Activated naive CD4-positive, alpha-beta T cell treated with anti-CD3 and anti-CD28 coated beads for 36 hours (primary cell): ENCODE data around the gene RARA. TPM values are rescaled to one million over a fixed set of nuclear protein-coding genes. Genes with fewer than 3 reads are reported as not detected.
"Not testable (repeated sequence)": the region's sequence is repeated elsewhere in the genome, so short reads cannot be mapped to it uniquely, and the experiment has no call there.

Experiments
- CTCF ChIA-PET: fragments of 350-600 bp; sonication (Branson Sonifier 250); formaldehyde crosslinking; loops from one replicate; lab custom pipeline; 2021; ENCODE audit warnings: antibody characterized with exemption; lab: Charles Lee
- DNase-seq: peaks from one replicate; pipeline ENCODE4 v3.0.0-alpha.2; 2020
- H3K27ac Mint-ChIP-seq: one replicate; pipeline ENCODE4 v1.8.0; 2021; ENCODE audit warnings: mild to moderate bottlenecking, mixed read lengths
- H3K27me3 Mint-ChIP-seq: one replicate; pipeline ENCODE4 v1.8.0; 2021; ENCODE audit warnings: low read depth, mixed read lengths
- H3K36me3 Mint-ChIP-seq: one replicate; pipeline ENCODE4 v1.8.0; 2021; ENCODE audit warnings: low read depth, mixed read lengths
- H3K4me1 Mint-ChIP-seq: one replicate; pipeline ENCODE4 v1.8.0; 2021; ENCODE audit warnings: low read depth, mixed read lengths
- H3K4me3 Mint-ChIP-seq: one replicate; pipeline ENCODE4 v1.8.0; 2021; ENCODE audit warnings: mild to moderate bottlenecking, moderate library complexity, mixed read lengths
- H3K9me3 Mint-ChIP-seq: one replicate; pipeline ENCODE4 v1.8.0; 2021; ENCODE audit warnings: mixed read lengths
- intact Hi-C: fragments of 100-400 bp; cut with micrococcal nuclease; formaldehyde crosslinking; loops from one replicate; pipeline ENCODE4 v1.15.1; 2023
- total RNA-seq, 2 experiments: library from RNA; stranded (reverse); gene quantifications; one replicate each; pipeline ENCODE4 v1.2.3, GENCODE V29; 2021

RARA gene
- total RNA-seq, 2 experiments from 2014 or later, result 16.9 to 18.5 TPM

GRCh38 chr17:40299159-40299757 lies 9.7 kb upstream of the RARA start:
- H3K27ac Mint-ChIP-seq, DNase-seq, H3K27me3 Mint-ChIP-seq, H3K9me3 Mint-ChIP-seq, intact Hi-C loops, H3K4me3 Mint-ChIP-seq: not testable (repeated sequence)
- H3K4me1 Mint-ChIP-seq, result peaks cover 15% of the 10 kb centered on the region
- peaks cover 70% of the 10 kb centered on the region for H3K36me3 Mint-ChIP-seq
- CTCF ChIA-PET, result interaction anchor here (0.8 to 12.1 kb wide), 2 partner anchors 18 to 56 kb away, joined by 5 to 178 read pairs; no protein-coding TSS in a partner anchor

GRCh38 chr17:40301315-40301714 lies 7.7 kb upstream of the RARA start:
- Mint-ChIP-seq H3K4me1 (peaks cover 10% of the 10 kb centered on the region), H3K4me3 (no peak overlapping the region), H3K27me3 (no peaks in the 10 kb centered on the region), H3K36me3 (peaks cover 51% of the 10 kb centered on the region), H3K9me3 (no peaks in the 10 kb centered on the region), H3K27ac (no peak overlapping the region)
- CTCF ChIA-PET, result interaction anchor here (0.8 to 12.1 kb wide), 3 partner anchors 10 to 54 kb away, joined by 3 to 178 read pairs (median 55); no protein-coding TSS in a partner anchor
- no peak for DNase-seq
- intact Hi-C loops, result no loop called here

DNA sequence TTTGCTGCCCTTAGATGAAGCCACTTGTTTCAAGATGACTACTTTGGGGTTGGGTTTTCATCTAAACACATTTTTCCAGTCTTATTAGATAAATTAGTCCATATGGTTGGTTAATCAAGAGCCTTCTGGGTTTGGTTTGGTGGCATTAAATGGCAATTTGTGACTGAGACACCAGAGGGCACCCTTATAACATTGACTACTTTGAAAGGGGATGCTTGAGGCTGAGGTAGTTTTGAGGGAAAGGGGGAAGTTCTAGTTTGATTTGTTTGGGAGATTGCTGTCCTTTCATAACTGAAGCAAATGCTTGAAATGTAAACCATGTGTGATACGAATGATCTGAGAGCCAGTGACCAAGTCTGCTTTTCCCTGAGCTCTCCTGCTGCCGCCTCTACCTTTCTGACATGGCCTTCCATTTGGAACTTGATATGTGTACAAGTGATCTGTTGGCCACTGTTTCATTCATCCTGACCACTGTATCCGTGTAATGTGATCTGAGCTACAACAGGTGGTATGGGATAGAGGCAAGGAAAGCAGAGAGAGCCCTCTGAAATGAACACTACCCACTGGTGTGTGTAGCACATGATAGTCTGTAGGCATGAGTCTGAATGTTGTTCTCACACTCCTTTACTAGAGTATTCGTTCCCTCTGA lies 5.8 kb upstream of the RARA start:
- DNase-seq, result peak; percentile 61
- Mint-ChIP-seq H3K4me1 (peaks cover 10% of the 10 kb centered on the region), H3K36me3 (peaks cover 39% of the 10 kb centered on the region), H3K9me3 (no peaks in the 10 kb centered on the region), H3K4me3 (no peak overlapping the region), H3K27me3 (no peaks in the 10 kb centered on the region), H3K27ac (no peak overlapping the region)
- CTCF ChIA-PET, result interaction anchor here (0.5 to 12.1 kb wide), 12 partner anchors 8 to 248 kb away, joined by 3 to 178 read pairs (median 4); no protein-coding TSS in a partner anchor
- intact Hi-C loops, result loop anchor here (1.0 kb wide), 2 partner anchors 38 to 52 kb away; no protein-coding TSS in a partner anchor

DNA sequence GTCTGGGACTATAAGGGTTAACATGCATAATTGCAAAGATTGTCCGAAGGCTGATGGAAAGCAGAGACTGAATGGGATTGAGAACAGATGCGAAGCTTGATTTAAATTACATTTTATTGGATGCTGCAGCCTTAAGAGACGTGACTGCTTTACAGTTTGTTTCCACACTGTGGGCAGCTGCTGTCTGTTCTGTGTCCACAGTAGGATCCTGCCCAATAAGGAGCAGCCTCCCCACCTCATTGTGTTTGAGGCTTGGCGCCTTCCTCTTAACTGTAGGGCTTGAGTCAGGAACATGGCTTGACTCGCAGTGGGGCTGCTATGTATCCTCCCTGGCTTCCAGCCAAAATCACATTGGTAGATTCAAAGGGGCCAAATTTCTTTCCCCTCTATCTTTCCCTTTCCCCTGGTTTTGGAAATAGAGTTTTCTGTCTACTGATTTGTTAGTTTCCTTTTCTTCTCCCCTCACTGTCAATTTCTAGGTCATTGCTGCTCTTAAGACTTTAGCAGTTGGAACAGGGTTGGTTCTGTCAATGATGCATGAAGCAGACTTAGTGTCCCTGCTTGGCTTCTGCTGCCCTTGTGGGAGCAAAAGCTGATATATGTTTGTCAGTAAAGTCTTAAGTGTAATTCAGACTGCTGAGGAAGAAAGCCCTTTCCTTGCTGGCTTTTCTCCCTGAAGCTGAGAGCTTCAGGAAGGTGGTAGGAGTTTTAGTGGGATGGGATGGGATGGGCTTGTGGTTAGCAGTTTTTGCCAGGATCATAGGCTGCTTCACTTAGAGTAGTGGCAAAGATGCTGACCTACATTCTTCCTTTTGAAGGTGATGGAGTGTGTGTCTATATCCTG lies 5.0 kb upstream of the RARA start:
- Mint-ChIP-seq H3K4me1 (peaks cover 10% of the 10 kb centered on the region), H3K27me3 (no peaks in the 10 kb centered on the region), H3K36me3 (peaks cover 33% of the 10 kb centered on the region), H3K4me3 (no peak overlapping the region), H3K9me3 (no peaks in the 10 kb centered on the region), H3K27ac (no peak overlapping the region)
- no peak for DNase-seq
- intact Hi-C loops, result loop anchor here (1.0 kb wide), 2 partner anchors 37 to 51 kb away; no protein-coding TSS in a partner anchor
- CTCF ChIA-PET, result interaction anchor here (0.5 to 12.1 kb wide), 9 partner anchors 8 to 191 kb away, joined by 3 to 178 read pairs (median 3); no protein-coding TSS in a partner anchor

- H3K27me3 Mint-ChIP-seq, H3K9me3 Mint-ChIP-seq, intact Hi-C loops, H3K4me3 Mint-ChIP-seq, DNase-seq, H3K27ac Mint-ChIP-seq: not testable (repeated sequence)
- H3K36me3 Mint-ChIP-seq, result peaks cover 28% of the 10 kb centered on the region
- H3K4me1 Mint-ChIP-seq, result peaks cover 10% of the 10 kb centered on the region
- CTCF ChIA-PET, result interaction anchor here (0.6 to 12.1 kb wide), 5 partner anchors 12 to 228 kb away, joined by 3 to 178 read pairs (median 5); no protein-coding TSS in a partner anchor
These were observed 4.5 kb upstream of the RARA start for GRCh38 chr17:40304552-40304863.

GRCh38 chr17:40304866-40305265 lies 4.1 kb upstream of the RARA start:
- DNase-seq, H3K27me3 Mint-ChIP-seq, H3K4me3 Mint-ChIP-seq, H3K9me3 Mint-ChIP-seq, H3K27ac Mint-ChIP-seq, intact Hi-C loops: not testable (repeated sequence)
- peaks cover 26% of the 10 kb centered on the region for H3K36me3 Mint-ChIP-seq
- H3K4me1 Mint-ChIP-seq, result peaks cover 10% of the 10 kb centered on the region
- CTCF ChIA-PET, result interaction anchor here (0.8 to 12.1 kb wide), 4 partner anchors 12 to 228 kb away, joined by 3 to 178 read pairs (median 30); no protein-coding TSS in a partner anchor

DNA sequence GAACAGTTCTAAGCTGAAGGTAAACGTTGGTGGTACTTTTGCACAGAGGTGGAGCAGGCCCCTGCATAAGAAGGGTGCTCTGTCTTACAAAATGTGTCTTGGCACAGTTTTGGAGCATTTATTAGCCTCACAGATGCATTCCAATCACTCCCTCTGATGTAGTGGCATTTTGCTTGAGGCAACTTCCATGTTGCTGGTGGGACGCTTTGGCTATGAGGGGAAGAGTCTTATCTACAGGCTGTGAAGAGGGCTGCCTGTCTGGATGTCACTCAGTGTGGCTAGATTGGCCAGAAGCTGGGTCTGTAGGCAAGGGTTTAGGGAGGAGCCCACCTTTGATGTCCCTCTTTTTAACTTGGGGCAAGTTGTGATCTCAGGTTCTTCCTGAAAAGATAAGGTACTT lies 2.6 kb upstream of the RARA start:
- intact Hi-C loops, result no loop called here
- peaks cover 19% of the 10 kb centered on the region for H3K4me1 Mint-ChIP-seq
- H3K27ac Mint-ChIP-seq, result peak overlapping the region; percentile 19
- no peaks in the 10 kb centered on the region for H3K27me3 Mint-ChIP-seq
- H3K36me3 Mint-ChIP-seq, result peaks cover 22% of the 10 kb centered on the region
- no peaks in the 10 kb centered on the region for H3K9me3 Mint-ChIP-seq
- no peak for DNase-seq
- H3K4me3 Mint-ChIP-seq, result no peak overlapping the region
- CTCF ChIA-PET, result interaction anchor here (0.7 to 12.1 kb wide), 8 partner anchors 10 to 227 kb away, joined by 3 to 178 read pairs (median 5); no protein-coding TSS in a partner anchor

- Mint-ChIP-seq H3K27ac (no peak overlapping the region), H3K4me3 (no peak overlapping the region), H3K4me1 (peaks cover 21% of the 10 kb centered on the region), H3K36me3 (peaks cover 16% of the 10 kb centered on the region), H3K9me3 (no peaks in the 10 kb centered on the region), H3K27me3 (no peaks in the 10 kb centered on the region)
- CTCF ChIA-PET, result interaction anchor here (0.7 to 12.1 kb wide), 14 partner anchors 9 to 226 kb away, joined by 3 to 178 read pairs (median 4); no protein-coding TSS in a partner anchor
- DNase-seq, result peak; percentile 30
- intact Hi-C loops, result no loop called here
These were observed 1.8 kb upstream of the RARA start for GRCh38 chr17:40307001-40307730.

GRCh38 chr17:40307740-40308239 lies 1.2 kb upstream of the RARA start:
- Mint-ChIP-seq H3K4me1 (peaks cover 21% of the 10 kb centered on the region), H3K4me3 (no peak overlapping the region), H3K27me3 (no peaks in the 10 kb centered on the region), H3K36me3 (peaks cover 12% of the 10 kb centered on the region), H3K9me3 (no peaks in the 10 kb centered on the region), H3K27ac (no peak overlapping the region)
- no peak for DNase-seq
- intact Hi-C loops, result no loop called here
- CTCF ChIA-PET, result interaction anchor here (0.7 to 12.1 kb wide), 12 partner anchors 9 to 226 kb away, joined by 3 to 178 read pairs (median 4); no protein-coding TSS in a partner anchor

DNA sequence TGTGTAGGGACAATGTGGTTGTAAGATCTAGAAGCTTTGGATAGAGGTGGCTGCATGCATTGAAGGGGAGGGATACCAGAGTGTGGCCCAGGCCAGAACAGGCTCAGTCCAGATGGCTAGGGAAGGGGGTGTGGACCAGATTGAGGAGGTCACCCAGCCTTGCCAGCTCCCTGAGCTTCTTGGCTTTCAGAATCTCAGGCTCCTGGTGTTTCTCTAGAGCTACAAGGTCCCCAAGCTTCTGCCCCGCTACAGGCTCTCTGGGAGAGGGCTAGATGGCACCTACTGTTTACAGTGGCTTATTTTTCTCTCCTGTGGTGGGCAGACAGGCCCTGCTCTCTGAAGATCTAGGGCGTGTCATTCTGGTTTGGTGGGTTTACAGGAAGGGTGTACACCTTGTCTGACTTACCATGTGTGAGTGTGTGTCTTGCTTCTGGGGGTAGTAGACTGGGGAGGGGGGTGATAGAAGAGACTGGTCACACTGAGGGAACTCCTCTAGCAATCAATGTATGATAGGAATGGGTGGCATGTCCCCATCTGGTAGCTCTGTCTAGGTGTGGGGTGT lies 1.1 kb downstream of the RARA start:
- CTCF ChIA-PET, result interaction anchor here (0.8 to 1.2 kb wide), 2 partner anchors 9 to 14 kb away, joined by 3 read pairs; no protein-coding TSS in a partner anchor

GRCh38 chr17:40310882-40311391 lies 2.0 kb downstream of the RARA start:
- no peaks in the 10 kb centered on the region for H3K36me3 Mint-ChIP-seq
- H3K27ac Mint-ChIP-seq, result no peak overlapping the region
- H3K9me3 Mint-ChIP-seq, result no peaks in the 10 kb centered on the region
- peaks cover 31% of the 10 kb centered on the region for H3K4me1 Mint-ChIP-seq
- no peak for DNase-seq
- H3K4me3 Mint-ChIP-seq, result no peak overlapping the region
- intact Hi-C loops, result no loop called here
- CTCF ChIA-PET, result interaction anchor here (0.8 to 1.4 kb wide), 4 partner anchors 8 to 44 kb away, joined by 3 to 4 read pairs (median 3); no protein-coding TSS in a partner anchor
- H3K27me3 Mint-ChIP-seq, result no peaks in the 10 kb centered on the region

More for the DNA sequence above, 1.1 kb downstream of the RARA start:
- Mint-ChIP-seq H3K27ac (no peak overlapping the region), H3K4me3 (no peak overlapping the region), H3K36me3 (no peaks in the 10 kb centered on the region), H3K9me3 (no peaks in the 10 kb centered on the region), H3K27me3 (no peaks in the 10 kb centered on the region), H3K4me1 (peaks cover 25% of the 10 kb centered on the region)
- intact Hi-C loops, result no loop called here
- no peak for DNase-seq
